ENCODE results near the gene DACH1. TPM values are rescaled to one million over a fixed set of nuclear protein-coding genes. Genes with fewer than 3 reads are reported as not detected.

Gene DACH1
- total RNA-seq, 2 experiments from 2014 or later: not detected

DNA sequence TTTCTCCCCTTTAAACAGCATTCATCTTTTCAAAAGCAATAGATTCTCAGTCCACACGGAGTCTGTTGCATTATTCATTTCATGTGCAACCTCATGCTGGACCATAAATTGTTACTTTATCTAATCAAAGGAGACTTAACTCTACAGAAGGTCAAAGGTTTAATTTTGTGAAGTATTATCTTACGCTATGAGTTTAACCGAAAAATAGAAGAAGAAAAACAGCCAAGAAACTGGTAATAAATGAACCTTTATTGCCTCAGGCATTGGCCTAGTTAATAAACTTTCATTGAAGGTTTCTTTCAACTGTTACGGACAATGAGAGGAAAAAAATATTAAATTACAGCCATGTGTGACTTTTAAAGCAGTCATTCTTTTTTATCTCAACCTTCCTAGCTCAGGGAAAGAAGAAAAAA is 223.6 kb downstream of the DACH1 start:
- intact Hi-C loops (cut with micrococcal nuclease; ENCODE audit: unreplicated experiment): no loop called here
- ChIA-PET POLR2A (no interaction called here), CTCF (ENCODE audit: unreplicated experiment) (no interaction called here)

DNA sequence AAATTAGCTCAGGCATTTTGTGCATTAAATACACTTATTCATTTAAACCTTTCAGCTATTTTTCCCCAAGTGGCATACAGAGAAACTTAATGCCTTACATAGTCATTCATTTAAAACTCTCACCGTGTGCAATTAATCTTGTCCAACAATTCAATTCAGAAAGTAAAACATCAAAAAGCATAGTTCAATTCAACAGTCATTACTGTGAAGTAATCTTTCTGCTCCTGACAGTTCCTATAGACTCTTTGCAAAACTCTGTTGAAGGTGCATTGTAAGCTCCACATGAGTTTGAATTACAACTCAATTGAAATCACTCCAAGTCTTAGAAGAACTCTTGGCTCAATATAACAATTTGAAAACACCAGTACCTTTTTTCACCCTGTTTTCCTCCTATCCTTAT is 228.3 kb downstream of the DACH1 start:
- no peak overlapping the region for H3K27ac ChIP-seq (ENCODE audit: low read depth, low read length, poor library complexity, severe bottlenecking)
- no peak overlapping the region for H3K4me3 ChIP-seq (ENCODE audit: low read depth, low read length, poor library complexity, severe bottlenecking)
- no peaks in the 10 kb centered on the region for H3K36me3 ChIP-seq (ENCODE audit: insufficient read depth, low read length)
- no peaks in the 10 kb centered on the region for H3K79me2 ChIP-seq (ENCODE audit: insufficient read depth, low read depth, low read length)
- no peaks in the 10 kb centered on the region for H3K4me1 ChIP-seq (ENCODE audit: insufficient read depth, low read length, poor library complexity, severe bottlenecking)
- H3K9me3 ChIP-seq (ENCODE audit: low read length): no peaks in the 10 kb centered on the region
- H2AFZ ChIP-seq (ENCODE audit: low read length): no peak overlapping the region
- ChIA-PET POLR2A (interaction anchor here (0.6 kb wide), 1 partner anchor 10 kb away, joined by 3 read pairs; no protein-coding TSS in a partner anchor), CTCF (ENCODE audit: unreplicated experiment) (no interaction called here)
- H3K4me2 ChIP-seq (ENCODE audit: low read length): no peak overlapping the region
- no TSS peak for BruUV-seq (replicated peaks)
- H4K20me1 ChIP-seq (ENCODE audit: insufficient read depth, low read length): no peaks in the 10 kb centered on the region
- H3K9me2 ChIP-seq (ENCODE audit: insufficient read depth, low read length): no peaks in the 10 kb centered on the region
- no peak for TF ChIP-seq EZH2phosphoT487 (IDR thresholded peaks at IDR 0.05; ENCODE audit: borderline replicate concordance, low read depth, low read length)
- no peak for TF ChIP-seq CTCF (conservative IDR thresholded peaks at IDR 0.05; ENCODE audit: low read length)
- intact Hi-C loops (cut with micrococcal nuclease; ENCODE audit: unreplicated experiment): no loop called here
- no peak for DNase-seq (ENCODE audit: low spot score)

More for the DNA sequence above, 223.6 kb downstream of the DACH1 start:
- Histone ChIP-seq H3K4me3 (ENCODE audit: low read depth, low read length, poor library complexity, severe bottlenecking) (no peak overlapping the region), H3K27ac (ENCODE audit: low read depth, low read length, poor library complexity, severe bottlenecking) (no peak overlapping the region), H2AFZ (ENCODE audit: low read length) (no peak overlapping the region), H3K9me3 (ENCODE audit: low read length) (no peaks in the 10 kb centered on the region), H3K4me2 (ENCODE audit: low read length) (no peak overlapping the region), H3K4me1 (ENCODE audit: insufficient read depth, low read length, poor library complexity, severe bottlenecking) (no peaks in the 10 kb centered on the region), H3K9me2 (ENCODE audit: insufficient read depth, low read length) (no peaks in the 10 kb centered on the region), H3K36me3 (ENCODE audit: insufficient read depth, low read length) (no peaks in the 10 kb centered on the region), H3K79me2 (ENCODE audit: insufficient read depth, low read depth, low read length) (no peaks in the 10 kb centered on the region), H4K20me1 (ENCODE audit: insufficient read depth, low read length) (no peaks in the 10 kb centered on the region)
- BruUV-seq (replicated peaks): no TSS peak
- DNase-seq (ENCODE audit: low spot score): no peak
- TF ChIP-seq EZH2phosphoT487 (IDR thresholded peaks at IDR 0.05; ENCODE audit: borderline replicate concordance, low read depth, low read length): no peak
- TF ChIP-seq CTCF (conservative IDR thresholded peaks at IDR 0.05; ENCODE audit: low read length): no peak

GRCh38 chr13:71634602-71635443 is 232.2 kb downstream of the DACH1 start:
- H3K9me2 ChIP-seq (ENCODE audit: insufficient read depth, low read length): no peaks in the 10 kb centered on the region
- H3K9me3 ChIP-seq (ENCODE audit: low read length): no peaks in the 10 kb centered on the region
- no peaks in the 10 kb centered on the region for H3K4me1 ChIP-seq (ENCODE audit: insufficient read depth, low read length, poor library complexity, severe bottlenecking)
- no peak for DNase-seq (ENCODE audit: low spot score)
- H3K4me3 ChIP-seq (ENCODE audit: low read depth, low read length, poor library complexity, severe bottlenecking): no peak overlapping the region
- H3K79me2 ChIP-seq (ENCODE audit: insufficient read depth, low read depth, low read length): no peaks in the 10 kb centered on the region
- ChIA-PET CTCF (ENCODE audit: unreplicated experiment) (no interaction called here), POLR2A (interaction anchor here (0.5 kb wide), 1 partner anchor 312 kb away, joined by 7 read pairs; no protein-coding TSS in a partner anchor)
- no peaks in the 10 kb centered on the region for H3K36me3 ChIP-seq (ENCODE audit: insufficient read depth, low read length)
- TF ChIP-seq EZH2phosphoT487 (IDR thresholded peaks at IDR 0.05; ENCODE audit: borderline replicate concordance, low read depth, low read length): no peak
- TF ChIP-seq CTCF (conservative IDR thresholded peaks at IDR 0.05; ENCODE audit: low read length): no peak
- H4K20me1 ChIP-seq (ENCODE audit: insufficient read depth, low read length): no peaks in the 10 kb centered on the region
- no peak overlapping the region for H2AFZ ChIP-seq (ENCODE audit: low read length)
- intact Hi-C loops (cut with micrococcal nuclease; ENCODE audit: unreplicated experiment): no loop called here
- BruUV-seq (replicated peaks): no TSS peak
- no peak overlapping the region for H3K4me2 ChIP-seq (ENCODE audit: low read length)
- no peak overlapping the region for H3K27ac ChIP-seq (ENCODE audit: low read depth, low read length, poor library complexity, severe bottlenecking)

Measured in OCI-LY7 (cell line).